Epithelial cell of esophagus (primary cell): ENCODE results near the gene AOPEP.

ENCODE experiments used
- DNase-seq: peaks from one replicate; pipeline ENCODE4 v3.0.0; 2010; ENCODE audit warnings: low read depth
- H3K4me3 ChIP-seq: 2 replicates; pipeline ENCODE4 v1.5.1; 2011; ENCODE audit warnings: mild to moderate bottlenecking, low read length, control low read depth
- TF ChIP-seq, protein P1 (sequence below): IDR thresholded peaks from 2 replicates; pipeline ENCODE4 v1.5.1; 2011; ENCODE audit warnings: low read depth, mild to moderate bottlenecking, low read length, control low read depth, inconsistent platforms; ENCODE audit not compliant: insufficient read depth; ENCODE audit errors: missing control alignments

Gene AOPEP

DNA sequence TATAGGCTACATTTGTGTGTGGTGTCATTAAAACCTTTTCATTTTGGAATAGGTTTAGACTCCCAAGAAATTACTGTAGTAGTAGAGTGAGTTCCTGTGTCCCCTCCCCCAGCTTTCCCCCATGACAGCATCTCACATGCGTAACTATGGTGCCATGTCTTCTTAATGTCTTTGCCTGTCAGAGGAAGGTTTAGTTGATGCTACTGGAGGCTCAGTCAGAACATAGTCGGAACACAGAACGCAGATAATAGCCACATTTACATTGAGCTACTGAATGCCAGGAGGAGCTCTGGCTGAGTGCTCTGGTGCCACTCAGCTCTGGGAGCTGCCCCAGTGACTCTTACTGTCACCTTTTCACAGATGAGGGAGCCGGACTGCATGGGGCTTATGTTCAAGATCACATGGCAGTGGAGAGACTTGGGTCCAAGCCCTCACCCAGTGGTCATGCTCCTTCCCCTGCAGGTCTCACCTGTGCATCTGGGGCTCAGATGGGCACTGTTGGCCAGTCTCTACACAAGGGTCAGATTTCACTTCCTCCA lies 223.6 kb downstream of the AOPEP start:
- TF ChIP-seq, protein P1, sequence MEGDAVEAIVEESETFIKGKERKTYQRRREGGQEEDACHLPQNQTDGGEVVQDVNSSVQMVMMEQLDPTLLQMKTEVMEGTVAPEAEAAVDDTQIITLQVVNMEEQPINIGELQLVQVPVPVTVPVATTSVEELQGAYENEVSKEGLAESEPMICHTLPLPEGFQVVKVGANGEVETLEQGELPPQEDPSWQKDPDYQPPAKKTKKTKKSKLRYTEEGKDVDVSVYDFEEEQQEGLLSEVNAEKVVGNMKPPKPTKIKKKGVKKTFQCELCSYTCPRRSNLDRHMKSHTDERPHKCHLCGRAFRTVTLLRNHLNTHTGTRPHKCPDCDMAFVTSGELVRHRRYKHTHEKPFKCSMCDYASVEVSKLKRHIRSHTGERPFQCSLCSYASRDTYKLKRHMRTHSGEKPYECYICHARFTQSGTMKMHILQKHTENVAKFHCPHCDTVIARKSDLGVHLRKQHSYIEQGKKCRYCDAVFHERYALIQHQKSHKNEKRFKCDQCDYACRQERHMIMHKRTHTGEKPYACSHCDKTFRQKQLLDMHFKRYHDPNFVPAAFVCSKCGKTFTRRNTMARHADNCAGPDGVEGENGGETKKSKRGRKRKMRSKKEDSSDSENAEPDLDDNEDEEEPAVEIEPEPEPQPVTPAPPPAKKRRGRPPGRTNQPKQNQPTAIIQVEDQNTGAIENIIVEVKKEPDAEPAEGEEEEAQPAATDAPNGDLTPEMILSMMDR, result no peak
- DNase-seq, result no peak
- no peak overlapping the region for H3K4me3 ChIP-seq

DNA sequence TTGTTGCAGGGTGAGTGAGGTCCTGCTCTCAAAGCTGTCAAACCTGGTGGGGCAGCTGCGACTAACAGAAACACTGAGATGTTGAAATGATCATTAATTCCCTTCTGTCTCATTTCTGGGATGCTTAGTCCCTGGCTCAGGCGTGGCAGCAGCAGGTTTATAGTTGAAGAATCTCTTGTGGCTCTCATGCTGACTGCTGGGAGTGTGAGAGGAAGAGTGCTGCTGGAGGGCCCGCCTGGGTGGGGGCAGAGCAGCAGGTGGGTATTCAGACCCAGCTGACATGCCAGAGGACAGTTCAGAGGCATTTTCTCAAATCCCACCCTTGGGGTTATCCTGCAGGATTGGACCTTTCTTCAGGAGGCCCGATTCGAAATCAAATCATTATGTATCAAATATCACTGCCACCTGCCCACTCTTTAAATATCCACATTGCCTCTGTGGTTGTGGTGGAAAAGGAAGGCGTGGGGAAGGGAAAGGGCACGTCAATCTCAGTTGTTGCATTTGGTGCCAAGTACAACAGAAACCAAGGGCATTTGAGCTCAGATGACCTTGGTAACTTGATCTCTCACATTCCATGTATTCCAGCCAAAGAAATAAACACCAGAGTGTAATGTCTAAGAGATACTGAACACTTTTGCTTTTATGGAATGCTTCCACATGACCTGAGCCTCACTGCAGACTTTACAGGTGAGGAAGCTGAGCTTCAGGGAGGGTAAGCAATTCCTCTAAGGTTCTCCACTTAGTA lies 224.3 kb downstream of the AOPEP start:
- peak; percentile 65 for DNase-seq
- no peak overlapping the region for H3K4me3 ChIP-seq
- TF ChIP-seq, protein P1, result no peak

DNA sequence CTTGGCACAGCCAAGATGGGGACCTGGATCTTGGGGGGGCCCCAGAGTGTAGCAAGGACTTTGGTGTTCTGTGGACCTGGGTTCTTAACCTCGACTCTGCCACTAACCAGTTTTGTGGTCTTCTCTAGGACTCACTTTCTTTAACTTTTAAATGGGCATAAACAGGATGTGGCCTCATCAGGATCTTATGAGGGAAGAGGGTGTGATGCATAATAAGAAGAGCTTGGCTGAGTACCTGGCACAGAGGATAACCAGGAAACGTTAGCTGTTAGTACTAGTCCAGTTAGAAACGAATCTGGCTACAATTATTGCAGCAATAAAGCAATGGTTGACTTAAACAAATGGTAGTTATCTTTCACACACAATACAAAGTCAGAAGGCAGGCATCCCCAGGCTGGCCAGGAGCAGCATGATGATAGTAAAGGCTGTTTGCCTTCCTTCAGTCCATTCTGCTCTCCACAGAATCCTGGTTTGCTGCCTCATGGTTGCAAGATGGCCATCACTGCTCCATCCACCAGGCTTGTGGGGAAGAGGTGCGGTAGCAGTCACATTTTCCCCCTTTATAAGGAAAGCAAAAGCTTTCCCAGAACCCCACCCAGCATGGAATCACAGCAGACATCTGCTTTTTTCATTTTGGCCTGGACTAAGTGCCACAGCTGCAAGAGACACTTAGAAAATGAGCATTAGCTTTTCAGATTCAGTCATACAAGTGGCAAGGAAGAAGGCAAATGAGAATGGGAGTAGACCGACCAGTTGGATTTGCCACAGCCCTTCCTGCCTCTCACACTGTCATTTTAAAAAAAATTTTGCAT lies 225.0 kb downstream of the AOPEP start:
- peak; percentile 28 for DNase-seq
- no peak overlapping the region for H3K4me3 ChIP-seq
- TF ChIP-seq, protein P1, result no peak

DNA sequence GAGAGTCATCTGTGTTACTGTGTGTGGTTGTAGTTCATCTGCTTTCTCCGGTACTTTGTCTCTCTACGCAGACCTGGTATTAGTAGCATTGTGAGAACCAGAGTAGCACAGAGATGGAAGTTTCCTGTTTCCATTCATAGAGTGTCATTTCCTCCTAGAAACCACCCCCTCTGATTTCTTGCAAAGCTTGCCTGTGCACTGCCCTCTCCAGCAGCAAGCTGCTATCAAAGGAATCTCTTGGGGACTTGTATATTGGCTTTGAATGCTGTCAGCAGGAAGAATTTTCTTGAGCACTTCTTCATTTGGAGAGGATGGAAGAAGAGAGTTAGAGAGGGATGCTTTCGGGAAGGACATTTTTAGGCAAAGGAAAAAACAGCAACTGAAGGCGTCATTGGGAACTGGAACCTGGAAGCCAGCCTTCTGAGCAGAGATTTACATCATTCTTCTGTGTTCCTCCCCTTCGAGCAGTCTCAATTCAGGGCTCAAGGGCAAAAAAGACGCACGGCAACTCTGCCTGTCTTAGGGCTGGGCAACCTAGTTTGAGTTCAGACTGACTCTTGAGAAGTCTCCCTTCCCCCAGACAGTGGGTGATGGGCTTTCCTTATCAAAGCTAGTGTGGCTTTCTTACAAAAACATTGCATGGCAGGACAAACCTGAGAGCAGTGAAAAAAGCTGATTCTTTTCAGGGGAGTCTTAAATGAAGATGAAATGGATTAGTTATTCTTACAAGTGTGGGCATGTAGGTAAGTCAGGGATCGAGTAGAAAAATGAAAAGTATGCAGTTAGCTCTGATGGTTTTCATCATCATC lies 226.3 kb downstream of the AOPEP start:
- no peak overlapping the region for H3K4me3 ChIP-seq
- TF ChIP-seq, protein P1, result no peak
- DNase-seq, result peak; percentile 72

DNA sequence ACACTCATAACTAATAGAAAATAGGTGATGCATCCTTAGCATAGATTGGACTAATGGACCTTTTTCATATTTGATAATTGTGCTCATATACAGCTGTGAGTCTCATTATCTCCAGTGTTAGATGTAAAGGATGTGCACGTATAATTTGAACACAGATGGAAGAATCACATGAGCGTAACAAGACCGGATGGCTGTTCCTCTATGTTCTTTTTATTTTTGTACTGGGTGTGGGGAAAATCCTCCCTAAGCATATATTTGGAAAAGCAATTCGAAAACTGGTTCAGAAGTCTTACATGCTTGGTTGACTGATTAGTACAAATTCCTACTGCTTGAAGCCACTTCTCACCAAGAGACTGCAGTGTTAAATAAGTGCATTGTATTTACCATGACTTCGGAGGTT lies 230.2 kb downstream of the AOPEP start:
- TF ChIP-seq, protein P1, result no peak
- DNase-seq, result no peak
- no peak overlapping the region for H3K4me3 ChIP-seq

- DNase-seq, result no peak
- TF ChIP-seq, protein P1, result no peak
- no peak overlapping the region for H3K4me3 ChIP-seq
Observed at GRCh38 chr9:94960964-94961363, 234.5 kb downstream of the AOPEP start.
